ENCODE data around the gene SLC2A6.

Gene SLC2A6

GRCh38 chr9:133441571-133441970 is 37.3 kb downstream of the SLC2A6 start:
- H3K27ac ChIP-seq = no peak overlapping the region
- no peak for DNase-seq
- H3K4me3 ChIP-seq = no peak overlapping the region
- no peaks in the 10 kb centered on the region for H3K36me3 ChIP-seq
- no peak for TF ChIP-seq CTCF (IDR thresholded peaks at IDR 0.05)
- intact Hi-C loops (cut with DNase I; ENCODE audit: low total_unique reads) = no loop called here
- no peaks in the 10 kb centered on the region for H3K27me3 ChIP-seq
- H3K9me3 ChIP-seq = no peaks in the 10 kb centered on the region
- no peaks in the 10 kb centered on the region for H3K4me1 ChIP-seq

GRCh38 chr9:133440874-133441273 is 38.0 kb downstream of the SLC2A6 start:
- Histone ChIP-seq H3K4me3 (no peak overlapping the region), H3K27ac (no peak overlapping the region), H3K4me1 (no peaks in the 10 kb centered on the region)

GRCh38 chr9:133439337-133439736 is 39.6 kb downstream of the SLC2A6 start:
- Histone ChIP-seq H3K27me3 (no peaks in the 10 kb centered on the region), H3K4me3 (no peak overlapping the region), H3K9me3 (no peaks in the 10 kb centered on the region), H3K4me1 (no peaks in the 10 kb centered on the region), H3K27ac (no peak overlapping the region), H3K36me3 (no peaks in the 10 kb centered on the region)
- no peak for DNase-seq
- intact Hi-C loops (cut with DNase I; ENCODE audit: low total_unique reads) = no loop called here
- TF ChIP-seq CTCF (IDR thresholded peaks at IDR 0.05) = no peak

More at GRCh38 chr9:133440874-133441273, 38.0 kb downstream of the SLC2A6 start:
- intact Hi-C loops (cut with DNase I; ENCODE audit: low total_unique reads) = no loop called here
- Histone ChIP-seq H3K9me3 (no peaks in the 10 kb centered on the region), H3K36me3 (no peaks in the 10 kb centered on the region), H3K27me3 (no peaks in the 10 kb centered on the region)
- no peak for DNase-seq
- no peak for TF ChIP-seq CTCF (IDR thresholded peaks at IDR 0.05)

- no peaks in the 10 kb centered on the region for H3K9me3 ChIP-seq
- DNase-seq = no peak
- no peaks in the 10 kb centered on the region for H3K4me1 ChIP-seq
- H3K4me3 ChIP-seq = no peak overlapping the region
- no peak overlapping the region for H3K27ac ChIP-seq
- H3K27me3 ChIP-seq = no peaks in the 10 kb centered on the region
- intact Hi-C loops (cut with DNase I; ENCODE audit: low total_unique reads) = no loop called here
- TF ChIP-seq CTCF (IDR thresholded peaks at IDR 0.05) = no peak
- H3K36me3 ChIP-seq = no peaks in the 10 kb centered on the region
Measured at GRCh38 chr9:133437753-133438531, 41.0 kb downstream of the SLC2A6 start.

GRCh38 chr9:133436681-133437080 is 42.2 kb downstream of the SLC2A6 start:
- DNase-seq = no peak
- Histone ChIP-seq H3K4me3 (no peak overlapping the region), H3K4me1 (no peaks in the 10 kb centered on the region), H3K9me3 (no peaks in the 10 kb centered on the region), H3K27me3 (no peaks in the 10 kb centered on the region), H3K36me3 (no peaks in the 10 kb centered on the region), H3K27ac (no peak overlapping the region)
- intact Hi-C loops (cut with DNase I; ENCODE audit: low total_unique reads) = no loop called here
- no peak for TF ChIP-seq CTCF (IDR thresholded peaks at IDR 0.05)

Measured in tibial artery (tissue), 4 donors.